Stimulated activated CD8-positive, alpha-beta memory T cell treated with anti-CD3 and anti-CD28 coated beads, Interleukin-15, amount 100 ng/mL, for 24 hours (primary cell): Measurements from ENCODE around the gene FAM149A.

Experiments used
- DNase-seq: peaks from one replicate; pipeline ENCODE4 v3.0.0-alpha.2; 2020; ENCODE audit warnings: low read depth

Gene FAM149A

DNA sequence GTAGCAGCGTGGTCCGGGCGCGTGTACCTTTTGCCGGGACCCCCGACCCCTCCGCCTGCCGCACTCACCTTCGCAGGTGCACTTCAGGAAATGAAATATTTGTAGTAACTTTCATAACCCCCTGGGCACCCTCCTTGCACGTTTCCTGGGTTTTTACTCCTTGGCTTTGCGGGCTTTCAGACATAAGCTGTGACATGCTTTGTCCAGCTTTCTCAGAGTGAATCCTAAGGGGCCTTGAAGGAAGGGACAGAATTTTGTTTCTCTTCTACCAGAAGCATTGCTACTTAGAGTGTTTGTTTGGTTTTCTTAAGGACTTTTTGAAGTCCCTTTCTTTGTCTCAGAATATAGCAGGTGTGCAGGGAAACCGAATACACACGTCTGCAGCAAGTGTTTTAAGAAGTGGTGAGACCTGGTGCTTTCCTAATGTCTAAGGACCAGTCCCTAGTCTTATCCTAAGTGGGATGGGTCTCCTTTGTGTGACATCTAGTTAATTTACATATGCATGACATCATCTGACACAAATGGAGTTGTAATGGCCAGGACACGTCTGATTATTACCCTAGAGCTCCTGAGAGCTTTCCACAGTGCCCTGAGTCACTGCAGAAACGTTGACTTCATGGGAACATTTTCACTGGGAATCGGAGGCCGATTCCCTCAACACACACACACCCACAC, 1.3 kb downstream of the FAM149A start:
- no peak for DNase-seq

DNA sequence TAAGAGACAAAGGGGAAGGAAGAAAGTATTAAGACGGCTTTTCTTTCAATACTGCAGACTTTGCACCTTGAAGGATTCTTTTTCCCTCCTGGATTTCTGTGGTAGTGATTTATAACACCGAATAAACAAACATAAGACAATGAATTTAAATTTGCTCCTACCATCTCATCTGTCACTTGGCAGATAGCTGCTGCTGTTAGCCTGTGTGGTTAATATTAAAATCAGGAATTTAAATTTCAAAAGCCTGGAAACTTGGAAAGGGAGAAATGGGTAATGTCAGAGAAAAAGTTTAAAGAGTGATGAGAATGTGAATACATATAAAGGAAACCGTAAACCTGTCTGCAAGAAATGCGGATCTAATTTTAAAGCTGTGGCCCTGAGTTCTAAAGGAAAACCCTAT, 3.4 kb downstream of the FAM149A start:
- no peak for DNase-seq

DNA sequence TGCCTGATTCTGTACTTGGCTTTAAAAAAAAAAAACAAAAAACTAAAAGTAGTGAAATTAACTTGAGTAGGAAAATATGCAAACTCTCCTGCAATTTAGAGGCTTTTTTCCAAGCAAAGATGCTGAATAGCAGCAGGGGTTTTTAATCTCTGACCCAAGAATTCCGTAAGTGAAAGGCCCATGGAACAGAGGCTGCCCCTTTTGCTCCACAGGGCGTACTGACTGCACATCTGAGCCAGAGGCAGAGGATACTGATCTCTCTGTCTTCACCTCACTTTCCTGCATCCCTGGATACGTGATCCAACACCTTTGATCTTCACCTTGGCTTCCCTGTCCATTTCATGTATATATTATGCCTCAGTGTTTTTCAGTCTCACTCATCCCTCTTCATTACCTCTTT, 3.9 kb downstream of the FAM149A start:
- DNase-seq, result no peak

DNA sequence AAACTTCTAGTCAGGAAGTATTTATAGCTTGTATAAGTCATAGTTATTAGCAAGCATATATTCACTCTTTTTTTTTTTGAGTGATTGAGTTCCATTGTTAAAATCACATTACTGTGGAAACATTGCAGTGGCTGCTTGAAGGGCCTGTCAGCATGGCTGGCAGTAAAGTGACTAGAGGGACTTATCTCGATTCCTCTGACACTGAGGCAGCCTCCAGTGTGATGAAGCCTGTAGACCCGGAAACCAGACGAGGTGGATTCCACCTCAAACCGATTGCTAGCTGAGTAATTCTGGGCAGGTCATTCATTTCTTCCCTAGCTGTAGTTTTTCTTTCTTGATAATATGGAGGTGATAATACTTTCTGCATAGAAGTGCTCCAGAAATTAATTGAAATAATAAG, 4.7 kb downstream of the FAM149A start:
- DNase-seq, result no peak

DNA sequence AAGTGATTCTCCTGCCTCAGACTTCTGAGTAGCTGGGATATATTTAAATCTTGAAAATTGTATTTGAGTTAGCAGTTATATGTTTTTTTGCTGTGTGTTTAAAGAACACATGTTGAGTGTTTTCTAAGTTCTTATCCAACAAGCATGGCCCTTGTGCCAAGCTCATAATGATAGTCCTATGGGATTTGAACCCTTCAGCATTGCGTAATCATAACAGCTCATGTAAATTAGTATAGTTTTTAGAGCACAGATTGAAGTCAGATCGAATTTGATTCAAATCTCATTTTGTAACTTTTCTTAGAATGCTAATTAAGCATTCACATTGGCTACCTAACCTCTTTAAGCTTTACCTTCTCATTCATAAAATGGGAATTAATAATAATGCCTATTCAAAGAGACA, 12.2 kb downstream of the FAM149A start:
- no peak for DNase-seq

DNA sequence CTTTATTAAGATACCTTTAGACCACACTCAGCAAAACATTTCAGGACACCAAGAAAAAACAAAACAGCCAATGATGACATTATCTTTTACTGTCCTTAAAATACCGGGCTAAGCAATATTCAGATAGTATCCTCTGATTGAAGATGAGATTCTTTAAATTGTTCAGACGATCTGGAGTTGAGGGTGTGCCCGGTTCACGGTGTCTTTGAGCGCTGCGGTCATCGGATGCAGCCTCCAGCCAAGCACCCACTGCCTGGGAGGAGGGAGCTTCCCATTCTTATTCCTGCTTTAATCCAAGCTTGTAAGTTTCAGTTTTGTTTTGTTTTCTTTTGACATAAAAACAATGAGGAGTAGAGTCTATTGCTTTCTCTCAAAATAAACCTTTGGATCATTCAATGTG, 14.1 kb downstream of the FAM149A start:
- DNase-seq, result no peak

DNA sequence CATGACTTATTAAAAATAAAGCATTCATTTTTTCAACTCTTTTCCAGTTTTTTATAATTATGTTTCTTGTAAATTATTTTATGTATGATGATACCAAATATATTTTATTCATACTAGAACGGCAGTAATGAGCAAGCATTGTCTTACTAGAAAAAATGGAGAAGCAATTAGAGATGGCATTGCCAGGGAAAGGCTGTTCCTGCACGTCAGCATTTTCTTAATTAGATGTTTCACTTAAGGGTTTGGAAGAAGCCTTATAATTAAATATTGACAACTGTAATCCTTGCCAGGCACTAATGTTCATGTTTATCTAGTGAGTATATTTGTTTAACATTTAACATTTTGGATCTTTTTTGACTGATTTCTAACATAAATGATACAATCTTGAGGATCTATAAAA, 16.6 kb downstream of the FAM149A start:
- DNase-seq, result no peak

DNA sequence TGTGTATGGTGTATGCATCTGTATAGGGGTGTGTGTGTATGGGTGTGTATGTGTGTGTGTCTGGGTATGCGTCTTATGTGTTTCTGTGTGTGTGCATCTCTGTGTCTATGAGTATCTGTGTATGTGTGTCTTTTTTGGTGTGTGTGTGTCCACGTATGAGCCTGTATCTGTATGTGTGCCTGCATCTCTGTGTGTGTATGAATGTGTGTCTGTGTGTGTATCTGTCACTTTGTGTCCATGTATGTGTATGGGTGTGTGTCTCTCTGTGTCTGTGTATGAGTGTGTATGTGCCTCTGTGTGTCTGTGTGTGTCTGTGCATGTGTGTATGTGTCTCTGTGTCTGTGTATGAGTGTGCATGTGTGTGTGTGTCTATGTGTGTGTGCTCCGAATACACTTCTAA, 24.3 kb downstream of the FAM149A start:
- no peak for DNase-seq

DNA sequence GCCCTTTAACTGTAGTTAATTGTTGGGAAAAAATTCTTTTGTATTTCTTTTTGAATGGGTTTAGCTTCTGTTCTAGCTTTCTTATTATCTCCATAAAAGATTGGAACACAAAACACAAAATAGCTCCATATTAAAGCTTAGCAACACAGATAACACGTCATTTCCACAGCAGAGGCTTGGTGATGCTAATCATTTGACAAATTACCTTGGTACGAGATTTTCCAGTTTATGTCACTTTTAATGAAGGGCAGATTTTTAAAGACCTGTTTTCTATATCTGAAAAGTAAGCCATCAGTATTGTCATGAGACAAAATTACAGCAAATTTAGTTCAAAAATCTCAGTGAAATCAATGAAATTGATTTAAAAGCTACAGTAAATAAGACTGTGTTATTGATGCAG, 27.4 kb downstream of the FAM149A start:
- DNase-seq, result no peak

DNA sequence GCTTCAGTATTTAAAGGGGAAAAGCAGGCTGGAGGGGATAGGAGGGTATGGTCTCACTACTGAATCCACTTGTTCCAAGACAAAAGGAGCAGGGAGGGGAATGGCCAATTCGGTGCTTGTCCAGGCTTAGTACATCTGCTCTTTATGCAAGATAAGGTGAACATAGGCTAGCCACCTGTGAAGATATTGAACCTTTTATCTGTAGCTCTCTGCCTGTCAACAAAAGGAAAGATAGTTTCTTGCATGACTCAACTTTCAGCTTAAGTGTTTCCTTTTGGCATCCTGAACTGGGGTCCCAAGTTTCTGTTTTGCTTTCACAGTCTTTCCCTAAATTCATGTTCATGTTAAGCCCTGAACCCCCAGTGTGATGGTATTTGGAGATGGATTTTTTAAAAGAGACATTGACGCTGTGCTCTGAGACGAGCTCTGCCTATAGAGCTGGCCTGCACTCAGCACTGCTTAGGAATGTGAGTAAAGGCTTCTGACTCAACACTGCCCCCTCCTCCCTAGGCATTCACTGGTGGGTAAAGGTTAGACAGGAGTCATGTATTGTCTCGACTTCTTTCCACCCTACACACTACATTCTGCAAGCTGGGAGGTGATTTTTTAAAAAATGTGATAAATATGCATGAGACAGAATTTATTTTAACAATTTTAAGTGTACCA, 28.2 kb downstream of the FAM149A start:
- no peak for DNase-seq

DNA sequence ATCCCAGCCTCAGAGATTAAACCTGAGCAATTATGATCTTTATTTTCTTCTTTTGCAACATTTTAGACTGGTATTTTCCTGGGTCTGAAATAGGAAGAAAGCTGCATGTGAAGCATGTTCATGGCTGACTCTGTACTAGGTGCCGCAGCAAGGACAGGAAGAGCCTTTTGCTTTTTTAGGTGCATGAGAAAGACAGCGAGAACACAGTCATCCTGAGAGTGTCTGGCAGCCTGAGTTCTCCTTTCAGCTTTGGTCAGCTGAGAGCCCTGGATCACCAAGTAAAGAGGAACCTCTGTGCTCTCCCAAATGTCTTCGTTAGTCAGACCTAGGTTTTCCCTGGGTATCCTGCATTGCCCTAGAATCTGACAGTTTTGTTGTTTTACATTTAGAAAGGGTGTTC, 29.8 kb downstream of the FAM149A start:
- DNase-seq, result no peak

DNA sequence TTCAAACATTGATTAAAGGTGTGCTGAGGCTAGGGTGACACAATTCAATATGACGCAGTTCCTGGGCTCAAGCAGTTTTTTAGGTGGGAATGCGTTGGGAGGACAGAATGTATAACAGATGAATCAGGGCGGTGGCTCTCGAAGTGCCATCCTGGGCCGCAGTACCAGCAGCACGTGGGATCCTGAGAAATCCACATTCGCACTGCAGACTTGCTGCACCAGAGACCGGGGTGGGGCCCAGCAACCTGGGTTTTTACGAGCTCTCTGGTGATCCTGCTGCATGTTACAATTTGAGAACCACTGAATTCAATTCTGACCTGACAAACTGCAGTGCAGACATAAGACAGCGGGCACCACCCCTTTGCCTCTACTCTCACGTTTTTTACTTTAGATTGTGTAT, 30.4 kb downstream of the FAM149A start:
- DNase-seq, result no peak

DNA sequence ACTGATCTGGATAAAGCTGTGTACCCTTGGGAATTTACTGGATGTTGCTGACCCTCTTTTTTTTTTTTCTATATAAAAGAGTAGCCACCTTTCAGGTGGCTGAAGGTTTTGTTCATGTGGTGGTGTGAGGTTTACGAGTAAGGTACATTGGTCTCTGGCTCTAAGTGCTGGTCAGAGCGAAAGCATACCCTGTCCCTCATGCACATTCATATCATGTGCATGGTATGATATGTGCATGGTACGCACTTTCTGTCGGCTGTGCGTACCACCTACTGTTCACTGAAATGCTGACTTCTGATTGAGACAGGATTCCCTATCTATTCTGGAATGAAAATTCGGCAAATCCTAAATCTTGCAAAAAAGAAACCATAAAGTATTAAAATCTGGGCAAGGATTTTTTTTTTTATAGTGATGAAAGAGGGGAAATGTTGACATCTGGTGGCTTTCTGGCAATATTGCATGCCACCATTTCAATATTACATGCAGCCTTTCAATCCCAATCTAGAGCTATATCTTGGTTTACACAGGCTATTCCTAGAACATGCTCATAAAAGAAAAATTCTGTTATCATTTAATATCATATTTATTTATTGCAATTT, 32.8 kb downstream of the FAM149A start:
- no peak for DNase-seq

DNA sequence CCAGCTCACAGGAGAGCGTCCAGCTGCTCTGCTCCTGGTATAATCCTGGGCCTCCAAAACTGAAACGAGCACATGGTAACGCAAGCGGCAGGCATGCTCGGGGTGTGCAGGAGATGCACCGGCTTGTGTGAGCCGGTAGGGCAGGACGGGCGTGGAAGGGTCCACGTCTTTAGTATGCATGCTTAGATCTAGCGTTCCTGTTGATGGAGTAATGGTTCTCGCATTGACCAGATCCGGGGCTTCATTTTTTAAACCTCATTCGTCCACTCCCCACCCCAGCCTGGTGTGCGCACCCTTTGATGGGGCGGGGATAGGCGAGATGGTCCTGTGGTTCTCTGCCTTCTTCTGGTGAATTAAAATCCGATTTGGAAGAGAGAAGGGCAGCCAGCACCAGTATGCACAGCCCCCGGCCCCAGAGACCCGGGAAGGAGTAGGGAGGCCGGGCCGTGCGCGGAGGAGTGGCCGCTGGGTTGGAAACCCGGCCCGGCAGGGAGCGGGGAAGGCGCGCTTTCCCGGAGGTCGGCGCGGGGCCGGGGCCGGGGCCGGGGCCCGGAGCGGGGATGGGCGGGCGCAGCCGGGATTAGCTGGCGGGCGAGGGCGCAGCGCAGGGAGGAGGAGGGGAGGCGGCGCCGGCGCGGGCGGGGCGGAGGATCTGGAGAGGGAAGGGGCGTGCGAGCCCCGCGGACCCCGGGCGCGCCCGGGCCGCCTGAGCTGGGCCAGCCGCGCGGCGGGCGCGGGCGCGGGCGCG, 39.9 kb downstream of the FAM149A start:
- no peak for DNase-seq

DNA sequence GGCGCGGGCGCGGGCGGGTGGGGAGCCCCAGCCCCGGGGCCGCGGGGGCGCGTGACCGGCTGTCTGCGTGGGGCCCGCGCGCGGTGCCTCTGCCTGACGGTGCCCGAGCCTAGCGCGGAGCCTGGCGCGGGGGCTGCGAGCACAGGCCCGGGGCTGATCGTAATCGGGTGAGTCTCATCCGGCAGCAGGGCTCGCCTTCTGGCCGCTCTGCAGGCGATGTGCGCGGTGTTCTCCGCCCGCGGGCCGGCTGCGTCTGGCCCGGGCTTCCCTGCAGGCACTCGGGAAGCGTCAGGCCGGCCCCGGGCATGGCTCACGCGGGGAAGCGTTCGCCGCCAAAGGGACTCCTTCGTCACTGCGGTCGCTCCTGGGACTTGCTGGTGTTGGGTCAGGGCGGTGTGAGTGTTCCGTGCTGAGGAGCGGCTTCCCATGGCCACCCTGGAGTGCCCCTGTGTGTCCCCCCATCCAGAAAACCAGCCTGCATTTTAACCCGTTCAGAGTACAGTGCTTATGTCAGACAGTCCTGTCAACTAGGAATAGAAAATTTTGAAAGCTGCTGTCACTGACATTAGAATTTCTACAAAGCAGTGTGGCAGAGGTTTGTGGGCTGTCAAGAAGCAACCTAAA, 40.6 kb downstream of the FAM149A start:
- DNase-seq, result no peak

DNA sequence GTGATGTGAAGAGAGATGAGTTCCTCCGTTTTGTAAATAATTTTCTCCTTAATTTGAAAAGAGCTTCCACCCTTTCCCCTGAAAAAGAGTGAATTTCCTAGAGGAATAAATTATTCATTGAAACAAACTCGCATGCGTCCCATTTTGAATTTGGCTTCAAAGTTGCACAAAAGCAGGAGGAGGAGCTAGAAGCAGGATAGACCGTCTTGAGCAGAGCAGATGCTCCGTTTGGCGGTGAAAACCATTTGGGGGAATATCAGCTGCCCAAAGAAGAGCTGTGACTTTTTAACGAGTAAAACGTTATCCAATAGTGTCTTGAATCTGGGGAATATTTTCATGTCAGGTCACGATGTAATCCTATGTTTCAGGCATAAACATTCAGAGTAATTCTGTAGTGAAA, 42.0 kb downstream of the FAM149A start:
- DNase-seq, result no peak

DNA sequence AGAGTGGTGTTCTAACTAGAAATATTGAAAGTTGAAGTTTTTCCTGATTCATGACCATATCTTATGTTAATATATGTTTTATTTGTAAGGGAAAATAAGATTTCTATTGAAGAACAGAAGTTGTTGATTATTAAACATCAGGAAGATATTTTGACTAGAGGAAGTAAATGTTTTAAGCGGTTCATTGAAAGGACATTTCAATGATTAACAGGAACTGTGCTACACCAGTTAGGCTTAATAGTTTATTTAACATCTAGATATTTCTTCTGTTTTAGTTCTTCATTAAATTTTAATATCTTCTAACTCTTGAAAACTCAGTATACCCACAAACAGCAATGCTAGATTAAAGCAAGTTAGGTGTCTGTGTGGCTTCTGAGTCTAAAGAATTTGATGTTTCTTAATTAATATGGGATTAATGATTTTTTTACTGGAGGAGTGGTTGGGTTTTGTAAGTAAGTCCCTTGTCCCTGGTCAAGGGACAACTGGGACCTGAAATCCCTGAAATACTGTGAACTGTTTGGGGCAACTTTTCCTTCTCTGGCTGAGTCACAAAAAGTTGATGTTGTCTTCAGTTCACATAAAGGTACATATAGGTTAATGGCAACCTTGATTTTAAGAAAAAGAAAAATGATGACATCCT, 44.0 kb downstream of the FAM149A start:
- DNase-seq, result no peak

DNA sequence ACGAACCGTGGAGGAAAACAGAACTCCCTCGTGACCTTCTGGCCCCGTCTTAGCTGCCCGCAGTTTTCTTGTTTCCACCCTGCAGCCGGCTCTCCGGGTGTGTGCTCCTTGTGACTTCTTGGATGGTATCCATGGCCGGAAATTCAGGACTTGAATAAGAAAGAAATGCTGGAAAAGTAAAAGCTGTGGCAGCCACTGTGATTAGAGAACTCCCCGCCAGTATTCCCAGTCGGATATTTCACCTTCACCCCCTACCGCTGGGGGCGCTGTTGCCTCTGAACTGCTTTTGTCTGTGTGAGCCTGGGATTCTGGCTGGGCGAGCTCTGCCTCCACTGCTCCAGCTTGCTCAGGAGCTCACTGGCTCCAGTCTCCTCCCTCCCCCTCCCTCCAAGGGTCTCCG, 45.4 kb downstream of the FAM149A start:
- no peak for DNase-seq

DNA sequence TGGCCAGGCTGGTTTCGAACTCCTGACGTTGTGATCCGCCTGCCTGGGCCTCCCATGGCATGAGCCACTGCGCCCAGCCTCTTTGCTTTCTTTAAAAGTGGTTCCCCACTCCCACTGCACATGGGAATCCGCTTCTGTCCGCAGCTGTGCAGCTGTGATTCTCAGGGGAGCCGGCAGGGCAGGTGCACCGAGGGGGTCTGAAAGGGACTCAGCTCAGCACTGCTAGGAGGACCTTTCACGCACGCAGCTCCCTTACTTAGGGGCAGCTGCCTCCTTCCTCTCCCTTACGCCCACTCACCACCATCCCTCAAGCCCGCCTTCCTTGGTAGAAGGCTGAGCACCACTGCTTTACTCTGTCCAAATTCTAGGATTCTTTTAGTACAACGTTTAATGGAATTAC, 46.4 kb downstream of the FAM149A start:
- DNase-seq, result no peak

DNA sequence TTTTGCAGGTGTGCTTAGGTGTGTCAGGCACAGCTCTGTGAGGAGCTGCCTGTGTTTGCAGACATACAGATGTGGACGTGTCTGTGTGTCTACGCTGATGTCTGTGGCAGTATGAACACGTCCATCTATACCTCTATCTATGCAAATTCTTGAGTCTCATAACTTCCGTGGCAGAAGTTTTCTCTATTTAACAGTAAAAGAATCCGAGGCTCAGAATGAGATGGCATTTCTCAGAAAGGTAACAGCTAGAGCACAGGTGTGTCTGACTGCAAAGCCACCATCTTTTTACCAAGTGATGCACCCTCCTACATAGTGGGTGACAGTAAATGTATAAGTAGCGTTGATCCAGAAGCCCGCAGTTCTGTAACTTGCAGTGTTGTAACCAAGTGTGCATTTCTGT, 47.0 kb downstream of the FAM149A start:
- DNase-seq, result no peak

DNA sequence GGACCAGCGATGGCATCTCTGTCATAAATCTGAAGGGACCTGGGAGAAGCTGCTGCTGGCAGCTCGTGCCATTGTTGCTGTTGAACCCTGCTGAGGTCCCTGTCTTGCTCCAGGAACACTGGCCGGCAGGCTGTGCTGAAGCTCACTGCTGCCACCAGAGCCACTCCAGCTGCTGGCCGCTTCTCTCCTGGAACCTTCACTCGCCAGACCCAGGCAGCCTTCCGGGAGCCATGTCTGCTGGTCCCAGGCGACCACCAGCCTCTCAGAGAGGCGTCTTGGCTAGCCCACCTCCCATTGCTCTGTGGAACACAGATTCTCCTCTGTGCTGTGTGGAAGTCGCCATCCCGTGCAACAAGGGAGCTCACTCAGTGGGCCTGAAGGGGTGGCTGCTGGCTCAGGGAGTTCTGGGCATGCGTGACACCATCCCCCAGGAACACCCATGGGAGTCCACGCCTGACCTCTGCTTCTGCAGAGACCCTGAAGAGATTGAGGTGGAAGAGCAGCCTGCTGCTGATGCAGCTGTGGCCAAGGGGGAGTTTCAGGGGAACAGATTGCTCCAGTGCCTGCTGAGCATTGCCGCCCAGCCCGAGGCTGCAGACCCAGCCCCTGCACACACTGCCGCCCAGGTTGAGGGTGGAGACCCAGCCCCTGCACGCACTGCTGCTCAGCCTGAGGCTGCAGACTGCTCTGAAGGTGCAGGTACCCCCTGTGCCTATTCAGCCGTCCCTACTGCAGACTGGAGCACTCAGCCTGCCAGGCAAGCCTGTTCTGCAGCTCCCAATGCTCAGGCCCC, 53.7 kb downstream of the FAM149A start:
- no peak for DNase-seq
